HepG2 (cell line): ENCODE measurements around the gene PRM2. TPM values are rescaled to one million over a fixed set of nuclear protein-coding genes. Genes with fewer than 3 reads are reported as not detected.

Source experiments
- DNMT1 ChIP-seq: sonication (generic); formaldehyde crosslinking; IDR thresholded peaks from 2 replicates; pipeline ENCODE4 v1.5.1; 2020; ENCODE audit warnings: mild to moderate bottlenecking, missing genetic modification reagents
- DNMT3B ChIP-seq: conservative IDR thresholded peaks from 2 replicates; pipeline ENCODE4 v1.6.1; 2016; ENCODE audit warnings: missing biosample characterization, control low read depth
- RNF2 ChIP-seq: fragments of 450-650 bp; conservative IDR thresholded peaks from 2 replicates; pipeline ENCODE4 v1.6.1; 2016; ENCODE audit warnings: low read depth
- SALL1 ChIP-seq: sonication (generic); formaldehyde crosslinking; IDR thresholded peaks from 2 replicates; pipeline ENCODE4 v1.8.0; 2022; ENCODE audit warnings: mild to moderate bottlenecking, missing genetic modification reagents
- SMAD3 ChIP-seq: sonication (generic); formaldehyde crosslinking; IDR thresholded peaks from 2 replicates; pipeline ENCODE4 v1.4.0; 2020; ENCODE audit warnings: missing genetic modification reagents
- SRY ChIP-seq: sonication (generic); formaldehyde crosslinking; IDR thresholded peaks from 2 replicates; pipeline ENCODE4 v1.8.0; 2022; ENCODE audit warnings: mild to moderate bottlenecking, missing genetic modification reagents
- TGIF2 ChIP-seq: IDR thresholded peaks from 2 replicates; pipeline ENCODE4 v1.6.1; 2016; ENCODE audit warnings: control low read depth, missing compliant biosample characterization
- ZBTB21 ChIP-seq: sonication (generic); formaldehyde crosslinking; IDR thresholded peaks from 2 replicates; pipeline ENCODE4 v1.4.0; 2020; ENCODE audit warnings: missing genetic modification reagents
- ZIK1 ChIP-seq: sonication (generic); formaldehyde crosslinking; IDR thresholded peaks from 2 replicates; pipeline ENCODE4 v1.5.0; 2020; ENCODE audit warnings: mild to moderate bottlenecking, low read depth, missing genetic modification reagents, borderline replicate concordance
- ZNF460 ChIP-seq: sonication (generic); formaldehyde crosslinking; IDR thresholded peaks from 2 replicates; pipeline ENCODE4 v1.5.1; 2020; ENCODE audit warnings: missing genetic modification reagents, mild to moderate bottlenecking, borderline replicate concordance
- ZNF567 ChIP-seq: sonication (generic); formaldehyde crosslinking; IDR thresholded peaks from 2 replicates; pipeline ENCODE4 v1.8.1; 2023; ENCODE audit warnings: mild to moderate bottlenecking, missing genetic modification reagents, borderline replicate concordance
- ZSCAN12 ChIP-seq: sonication (generic); formaldehyde crosslinking; IDR thresholded peaks from 2 replicates; pipeline ENCODE4 v1.9.0; 2021; ENCODE audit warnings: mild to moderate bottlenecking, missing genetic modification reagents
- ZSCAN9 ChIP-seq: IDR thresholded peaks from 2 replicates; pipeline ENCODE4 v1.6.1; 2016; ENCODE audit warnings: borderline replicate concordance
- polyA plus RNA-seq, 8 experiments: library from polyadenylated mRNA; depleted of rRNA in 3 of 8; stranded (reverse) in 7 of 8; unstranded in 1 of 8; fragments of >200 nt; fragmentation: Illumina TruSeq in 4 of 8; extraction: Trizol in 4 of 8; gene quantifications; 2 replicates each; pipeline versions ENCODE4 v1.2.1 to v1.2.3, GENCODE V29; 2011 to 2016; ENCODE audit warnings: low read depth in 4 of 8, missing spikeins in 1 of 8, mixed read lengths in 1 of 8; ENCODE audit not compliant: insufficient read depth in 1 of 8
- total RNA-seq, 5 experiments: library from RNA; depleted of rRNA; stranded (reverse); fragments of >200 nt; fragmentation: Illumina TruSeq; extraction: Trizol; gene quantifications; 2 replicates each; pipeline ENCODE4 v1.2.3, GENCODE V29; 2016; ENCODE audit warnings: low read depth in 1 of 5
- TF ChIP-seq, protein P1 (sequence below): IDR thresholded peaks from 2 replicates; pipeline ENCODE4 v1.6.1; 2016; ENCODE audit warnings: control low read depth
- TF ChIP-seq, protein P2 (sequence below): sonication (generic); formaldehyde crosslinking; IDR thresholded peaks from 2 replicates; pipeline ENCODE4 v1.5.0; 2020; ENCODE audit warnings: mild to moderate bottlenecking, missing genetic modification reagents, borderline replicate concordance
- TF ChIP-seq, protein P3 (sequence below): sonication (generic); formaldehyde crosslinking; IDR thresholded peaks from 2 replicates; pipeline ENCODE4 v1.9.0; 2021; ENCODE audit warnings: missing genetic modification reagents, borderline replicate concordance
- TF ChIP-seq, protein P4 (sequence below): sonication (generic); formaldehyde crosslinking; IDR thresholded peaks from 2 replicates; pipeline ENCODE4 v1.4.0; 2020; ENCODE audit warnings: missing genetic modification reagents, mild to moderate bottlenecking, borderline replicate concordance

Gene PRM2
- total and polyA plus RNA-seq, 2 of the 13 experiments (the other 11 are each of a cell fraction or from before 2014, with no cell fraction given), result 0.54 TPM; not detected in 1

DNA sequence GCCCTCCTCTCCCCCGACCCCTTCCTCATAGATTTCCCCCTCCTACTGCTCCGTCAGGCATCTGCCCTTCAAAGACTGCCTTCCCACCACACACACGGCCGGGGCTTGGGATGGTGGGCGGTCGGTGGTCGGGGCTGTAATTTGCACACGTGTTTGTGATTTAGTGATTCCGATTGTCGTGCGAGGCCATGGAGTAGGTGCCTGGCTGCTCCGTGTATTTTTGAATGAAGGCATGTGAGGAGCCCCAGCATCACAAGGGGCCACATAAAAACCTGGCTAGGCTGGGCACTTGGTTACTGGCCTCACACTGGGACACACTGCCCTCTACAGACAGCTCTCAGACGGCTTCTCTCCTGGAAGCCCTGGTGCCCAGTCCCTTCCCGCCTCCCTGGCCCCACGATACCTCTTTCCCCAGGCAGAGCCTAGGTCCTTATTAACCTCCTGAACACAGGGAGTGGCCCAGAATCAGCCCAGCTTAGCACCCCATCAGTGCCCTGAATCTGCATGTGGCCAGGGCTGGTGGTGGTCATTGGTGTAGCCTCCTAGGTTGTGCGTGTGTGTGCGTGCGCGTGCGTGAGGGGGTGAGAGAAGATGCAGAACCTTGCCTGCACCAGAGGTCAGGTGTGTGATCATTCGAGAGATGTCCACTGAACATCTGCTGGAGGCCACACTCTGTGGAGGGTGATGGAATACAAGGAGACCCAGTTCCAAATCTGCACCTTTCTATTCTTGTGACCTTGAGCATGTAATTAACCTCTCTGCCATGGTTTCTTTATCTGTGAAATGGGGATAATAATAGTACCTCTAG, 18.9 kb downstream of the PRM2 start (continued):
- TF ChIP-seq RNF2 (no peak), ZNF460 (CRISPR knock-in tag) (no peak; the same call in 1 of the 2 replicates), TGIF2 (peak; percentile 81; the same call in 1 of the 2 replicates), SALL1 (CRISPR knock-in tag) (peak; percentile 92), DNMT1 (CRISPR knock-in tag) (peak; percentile 56; the same call in 1 of the 2 replicates), DNMT3B (peak; percentile 70; the same call in 1 of the 2 replicates), SMAD3 (CRISPR knock-in tag) (no peak), SRY (CRISPR knock-in tag) (peak; percentile 71), ZIK1 (CRISPR knock-in tag) (peak; percentile 41; the same call in 1 of the 2 replicates), ZBTB21 (CRISPR knock-in tag) (no peak), ZSCAN12 (0 out of 2 replicates have a peak, but pooled peaks have one; percentile 18), ZNF567 (peak; percentile 99), ZSCAN9 (CRISPR knock-in tag) (no peak)
- TF ChIP-seq, protein P1, sequence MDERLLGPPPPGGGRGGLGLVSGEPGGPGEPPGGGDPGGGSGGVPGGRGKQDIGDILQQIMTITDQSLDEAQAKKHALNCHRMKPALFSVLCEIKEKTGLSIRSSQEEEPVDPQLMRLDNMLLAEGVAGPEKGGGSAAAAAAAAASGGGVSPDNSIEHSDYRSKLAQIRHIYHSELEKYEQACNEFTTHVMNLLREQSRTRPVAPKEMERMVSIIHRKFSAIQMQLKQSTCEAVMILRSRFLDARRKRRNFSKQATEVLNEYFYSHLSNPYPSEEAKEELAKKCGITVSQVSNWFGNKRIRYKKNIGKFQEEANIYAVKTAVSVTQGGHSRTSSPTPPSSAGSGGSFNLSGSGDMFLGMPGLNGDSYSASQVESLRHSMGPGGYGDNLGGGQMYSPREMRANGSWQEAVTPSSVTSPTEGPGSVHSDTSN (CRISPR knock-in tag), result 0 out of 2 replicates have a peak, but pooled peaks have one; percentile 49
- TF ChIP-seq, protein P2, sequence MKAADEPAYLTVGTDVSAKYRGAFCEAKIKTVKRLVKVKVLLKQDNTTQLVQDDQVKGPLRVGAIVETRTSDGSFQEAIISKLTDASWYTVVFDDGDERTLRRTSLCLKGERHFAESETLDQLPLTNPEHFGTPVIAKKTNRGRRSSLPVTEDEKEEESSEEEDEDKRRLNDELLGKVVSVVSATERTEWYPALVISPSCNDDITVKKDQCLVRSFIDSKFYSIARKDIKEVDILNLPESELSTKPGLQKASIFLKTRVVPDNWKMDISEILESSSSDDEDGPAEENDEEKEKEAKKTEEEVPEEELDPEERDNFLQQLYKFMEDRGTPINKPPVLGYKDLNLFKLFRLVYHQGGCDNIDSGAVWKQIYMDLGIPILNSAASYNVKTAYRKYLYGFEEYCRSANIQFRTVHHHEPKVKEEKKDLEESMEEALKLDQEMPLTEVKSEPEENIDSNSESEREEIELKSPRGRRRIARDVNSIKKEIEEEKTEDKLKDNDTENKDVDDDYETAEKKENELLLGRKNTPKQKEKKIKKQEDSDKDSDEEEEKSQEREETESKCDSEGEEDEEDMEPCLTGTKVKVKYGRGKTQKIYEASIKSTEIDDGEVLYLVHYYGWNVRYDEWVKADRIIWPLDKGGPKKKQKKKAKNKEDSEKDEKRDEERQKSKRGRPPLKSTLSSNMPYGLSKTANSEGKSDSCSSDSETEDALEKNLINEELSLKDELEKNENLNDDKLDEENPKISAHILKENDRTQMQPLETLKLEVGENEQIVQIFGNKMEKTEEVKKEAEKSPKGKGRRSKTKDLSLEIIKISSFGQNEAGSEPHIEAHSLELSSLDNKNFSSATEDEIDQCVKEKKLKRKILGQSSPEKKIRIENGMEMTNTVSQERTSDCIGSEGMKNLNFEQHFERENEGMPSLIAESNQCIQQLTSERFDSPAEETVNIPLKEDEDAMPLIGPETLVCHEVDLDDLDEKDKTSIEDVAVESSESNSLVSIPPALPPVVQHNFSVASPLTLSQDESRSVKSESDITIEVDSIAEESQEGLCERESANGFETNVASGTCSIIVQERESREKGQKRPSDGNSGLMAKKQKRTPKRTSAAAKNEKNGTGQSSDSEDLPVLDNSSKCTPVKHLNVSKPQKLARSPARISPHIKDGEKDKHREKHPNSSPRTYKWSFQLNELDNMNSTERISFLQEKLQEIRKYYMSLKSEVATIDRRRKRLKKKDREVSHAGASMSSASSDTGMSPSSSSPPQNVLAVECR (CRISPR knock-in tag), result peak; percentile 47
- TF ChIP-seq, protein P3, sequence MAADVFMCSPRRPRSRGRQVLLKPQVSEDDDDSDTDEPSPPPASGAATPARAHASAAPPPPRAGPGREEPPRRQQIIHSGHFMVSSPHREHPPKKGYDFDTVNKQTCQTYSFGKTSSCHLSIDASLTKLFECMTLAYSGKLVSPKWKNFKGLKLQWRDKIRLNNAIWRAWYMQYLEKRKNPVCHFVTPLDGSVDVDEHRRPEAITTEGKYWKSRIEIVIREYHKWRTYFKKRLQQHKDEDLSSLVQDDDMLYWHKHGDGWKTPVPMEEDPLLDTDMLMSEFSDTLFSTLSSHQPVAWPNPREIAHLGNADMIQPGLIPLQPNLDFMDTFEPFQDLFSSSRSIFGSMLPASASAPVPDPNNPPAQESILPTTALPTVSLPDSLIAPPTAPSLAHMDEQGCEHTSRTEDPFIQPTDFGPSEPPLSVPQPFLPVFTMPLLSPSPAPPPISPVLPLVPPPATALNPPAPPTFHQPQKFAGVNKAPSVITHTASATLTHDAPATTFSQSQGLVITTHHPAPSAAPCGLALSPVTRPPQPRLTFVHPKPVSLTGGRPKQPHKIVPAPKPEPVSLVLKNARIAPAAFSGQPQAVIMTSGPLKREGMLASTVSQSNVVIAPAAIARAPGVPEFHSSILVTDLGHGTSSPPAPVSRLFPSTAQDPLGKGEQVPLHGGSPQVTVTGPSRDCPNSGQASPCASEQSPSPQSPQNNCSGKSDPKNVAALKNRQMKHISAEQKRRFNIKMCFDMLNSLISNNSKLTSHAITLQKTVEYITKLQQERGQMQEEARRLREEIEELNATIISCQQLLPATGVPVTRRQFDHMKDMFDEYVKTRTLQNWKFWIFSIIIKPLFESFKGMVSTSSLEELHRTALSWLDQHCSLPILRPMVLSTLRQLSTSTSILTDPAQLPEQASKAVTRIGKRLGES, result no peak
- TF ChIP-seq, protein P4, sequence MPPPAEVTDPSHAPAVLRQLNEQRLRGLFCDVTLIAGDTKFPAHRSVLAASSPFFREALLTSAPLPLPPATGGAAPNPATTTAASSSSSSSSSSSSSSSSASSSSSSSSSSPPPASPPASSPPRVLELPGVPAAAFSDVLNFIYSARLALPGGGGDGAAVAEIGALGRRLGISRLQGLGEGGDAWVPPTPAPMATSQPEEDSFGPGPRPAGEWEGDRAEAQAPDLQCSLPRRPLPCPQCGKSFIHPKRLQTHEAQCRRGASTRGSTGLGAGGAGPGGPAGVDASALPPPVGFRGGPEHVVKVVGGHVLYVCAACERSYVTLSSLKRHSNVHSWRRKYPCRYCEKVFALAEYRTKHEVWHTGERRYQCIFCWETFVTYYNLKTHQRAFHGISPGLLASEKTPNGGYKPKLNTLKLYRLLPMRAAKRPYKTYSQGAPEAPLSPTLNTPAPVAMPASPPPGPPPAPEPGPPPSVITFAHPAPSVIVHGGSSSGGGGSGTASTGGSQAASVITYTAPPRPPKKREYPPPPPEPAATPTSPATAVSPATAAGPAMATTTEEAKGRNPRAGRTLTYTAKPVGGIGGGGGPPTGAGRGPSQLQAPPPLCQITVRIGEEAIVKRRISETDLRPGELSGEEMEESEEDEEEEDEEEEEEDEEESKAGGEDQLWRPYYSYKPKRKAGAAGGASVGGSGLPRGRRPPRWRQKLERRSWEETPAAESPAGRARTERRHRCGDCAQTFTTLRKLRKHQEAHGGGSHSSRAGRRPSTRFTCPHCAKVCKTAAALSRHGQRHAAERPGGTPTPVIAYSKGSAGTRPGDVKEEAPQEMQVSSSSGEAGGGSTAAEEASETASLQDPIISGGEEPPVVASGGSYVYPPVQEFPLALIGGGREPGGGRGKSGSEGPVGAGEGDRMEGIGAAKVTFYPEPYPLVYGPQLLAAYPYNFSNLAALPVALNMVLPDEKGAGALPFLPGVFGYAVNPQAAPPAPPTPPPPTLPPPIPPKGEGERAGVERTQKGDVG, result peak; percentile 99
